GM15510 (cell line): ENCODE results near the gene LRIF1.
A peak's percentile ranks its signal among the peaks of the same experiment; 100 is the strongest.

Experiments
- POLR2A ChIP-seq: IDR thresholded peaks from 3 replicates; pipeline ENCODE4 v1.6.1; 2011; ENCODE audit warnings: borderline replicate concordance; ENCODE audit not compliant: insufficient read length; ENCODE audit errors: extremely low read depth

The LRIF1 gene

GRCh38 chr1:110963691-110964454, at the start of gene LRIF1:
LRIF1 (minus strand) TSS chr1:110963922; CDS start chr1:110963688, 234 bp downstream.
- TF ChIP-seq POLR2A = peak; percentile 98

- TF ChIP-seq POLR2A = no peak
Measured at GRCh38 chr1:111008031-111008430, 44.3 kb upstream of the LRIF1 start.

- TF ChIP-seq POLR2A = no peak
Measured at GRCh38 chr1:111006556-111006955, 42.8 kb upstream of the LRIF1 start.

GRCh38 chr1:110990541-110990940, 26.8 kb upstream of the LRIF1 start:
- no peak for TF ChIP-seq POLR2A

- TF ChIP-seq POLR2A = no peak
Measured at GRCh38 chr1:110986407-110986891, 22.7 kb upstream of the LRIF1 start.

GRCh38 chr1:110982320-110982719, 18.6 kb upstream of the LRIF1 start:
- no peak for TF ChIP-seq POLR2A

- TF ChIP-seq POLR2A = no peak
Measured at GRCh38 chr1:110979154-110979553, 15.4 kb upstream of the LRIF1 start.

- TF ChIP-seq POLR2A = no peak
Measured at GRCh38 chr1:110976089-110976488, 12.4 kb upstream of the LRIF1 start.

- no peak for TF ChIP-seq POLR2A
Measured at GRCh38 chr1:110975265-110975664, 11.5 kb upstream of the LRIF1 start.

GRCh38 chr1:110967256-110967655, 3.5 kb upstream of the LRIF1 start:
- no peak for TF ChIP-seq POLR2A

- no peak for TF ChIP-seq POLR2A
Measured at GRCh38 chr1:110964455-110964903, 757 bp upstream of the LRIF1 start.

GRCh38 chr1:110962892-110963690, 631 bp downstream of the LRIF1 start:
- no peak for TF ChIP-seq POLR2A

- no peak for TF ChIP-seq POLR2A
Measured at GRCh38 chr1:110961902-110962301, 1.8 kb downstream of the LRIF1 start.

- no peak for TF ChIP-seq POLR2A
Measured at GRCh38 chr1:110960777-110961420, 2.8 kb downstream of the LRIF1 start.

- TF ChIP-seq POLR2A = no peak
Measured at GRCh38 chr1:110957798-110958197, 5.9 kb downstream of the LRIF1 start.
